ENCODE data around the gene FXYD1.
"Not testable (repeated sequence)": the region's sequence is repeated elsewhere in the genome, so short reads cannot be mapped to it uniquely, and the experiment has no call there.

FXYD1 gene

DNA sequence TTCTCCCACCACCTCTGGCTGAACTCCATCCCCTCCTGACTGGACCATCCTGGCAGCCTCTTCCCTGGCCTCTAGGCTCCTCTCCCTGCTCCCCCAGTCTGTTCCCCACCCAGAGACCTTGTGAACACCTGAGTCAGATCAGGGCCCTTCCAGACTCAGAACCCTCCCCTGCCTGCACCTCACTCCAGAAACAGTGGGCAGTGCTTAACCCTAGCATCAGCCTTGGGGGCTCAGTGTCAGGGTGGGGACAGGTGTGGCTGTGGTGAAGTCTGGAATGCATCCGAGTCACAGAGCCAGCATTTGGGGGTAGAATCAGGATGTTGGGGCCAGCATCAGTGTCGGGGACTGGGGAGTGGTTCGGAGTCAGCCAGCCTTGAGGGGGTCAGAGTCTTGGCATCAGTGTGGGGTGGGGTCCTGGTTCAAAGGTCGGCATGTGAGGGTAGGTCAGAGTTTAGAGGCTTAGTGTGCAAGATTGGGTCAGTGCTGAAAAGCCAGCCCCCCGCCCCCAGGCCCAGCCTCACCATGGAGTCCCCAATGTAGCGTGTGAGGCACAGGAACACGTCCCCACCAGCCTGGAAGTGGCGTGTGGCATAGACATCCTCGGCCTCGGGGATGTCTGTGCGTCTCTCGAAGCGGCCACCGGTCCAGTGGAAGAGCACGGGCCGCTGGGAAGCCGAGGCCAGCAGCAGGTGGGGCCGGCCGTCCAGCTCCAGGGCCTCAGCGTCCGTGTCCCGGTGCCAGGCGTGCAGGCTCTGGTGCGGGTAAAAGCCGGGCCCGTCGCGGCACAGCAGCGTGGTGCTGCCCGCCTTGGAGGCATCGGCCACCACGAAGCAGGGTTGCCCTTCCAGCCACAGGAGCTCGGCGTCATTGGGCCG, 12.6 kb upstream of the FXYD1 start:
- no peak for DNase-seq

DNA sequence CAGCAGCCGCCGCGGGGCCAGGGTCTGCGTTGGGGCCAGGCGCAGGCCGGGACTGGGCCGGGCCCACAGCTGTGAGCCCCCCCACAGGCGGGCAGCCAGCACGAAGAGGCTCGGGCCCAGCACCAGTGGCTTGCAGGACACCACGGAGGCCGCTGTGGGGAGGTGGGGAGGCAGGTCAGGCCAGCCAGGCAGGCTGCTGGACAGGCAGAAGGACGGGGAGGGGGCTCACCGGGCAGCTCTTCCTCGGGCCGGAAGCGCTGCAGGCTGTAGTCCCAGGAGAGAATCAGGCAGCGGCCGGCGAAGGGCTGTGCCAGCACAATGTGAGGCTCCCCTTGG, 12.0 kb upstream of the FXYD1 start:
- no peak for DNase-seq

DNA sequence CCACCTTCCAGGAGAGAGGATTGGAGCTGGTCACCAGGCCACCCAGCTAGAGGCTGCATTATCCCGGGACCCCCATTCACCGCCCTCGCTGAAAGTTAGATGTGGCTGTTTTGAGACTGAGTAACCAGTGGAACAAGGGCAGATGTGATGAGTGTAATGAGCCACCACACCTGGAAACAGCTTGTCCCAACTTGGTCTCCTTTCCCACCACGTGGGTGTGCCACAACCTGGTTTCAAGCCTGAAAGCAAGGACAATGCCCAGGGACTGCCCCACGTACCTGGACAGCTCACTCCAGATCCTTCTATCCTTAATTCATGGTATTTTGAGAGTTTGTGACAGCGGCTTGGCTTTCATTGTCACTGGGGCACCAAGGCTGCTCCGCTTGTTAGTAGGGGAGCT, 10.8 kb upstream of the FXYD1 start:
- no peak for DNase-seq

DNA sequence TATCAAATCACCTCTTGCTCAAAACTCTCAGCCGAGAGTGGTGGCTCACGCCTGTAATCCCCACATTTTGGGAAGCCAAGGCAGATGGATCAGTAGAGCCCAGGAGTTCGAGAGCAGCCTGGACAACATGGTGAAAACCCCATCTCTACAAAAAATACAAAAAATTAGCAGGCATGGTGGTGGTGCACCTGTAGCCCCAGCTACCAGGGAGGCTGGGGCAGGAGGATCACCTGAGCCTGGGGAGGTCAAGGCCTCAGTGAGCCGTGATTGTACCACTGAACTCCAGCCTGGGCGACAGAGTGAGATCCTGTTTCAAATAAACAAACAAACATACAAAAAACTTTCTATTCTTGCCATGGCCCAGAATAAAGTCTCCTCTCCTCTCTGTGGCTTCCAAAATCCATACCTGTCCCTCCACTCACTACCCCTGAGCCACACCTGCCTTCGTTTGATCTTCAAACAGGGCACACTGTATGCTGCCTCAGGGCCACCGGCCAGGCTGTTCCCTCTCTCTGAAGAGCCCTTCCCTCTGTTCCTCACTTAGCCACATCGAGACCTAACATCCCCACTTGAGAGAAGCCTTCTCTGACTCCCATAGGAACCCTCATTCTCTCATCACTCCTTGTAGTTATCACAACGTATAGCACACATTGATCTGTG, 10.1 kb upstream of the FXYD1 start:
- DNase-seq = no peak

DNA sequence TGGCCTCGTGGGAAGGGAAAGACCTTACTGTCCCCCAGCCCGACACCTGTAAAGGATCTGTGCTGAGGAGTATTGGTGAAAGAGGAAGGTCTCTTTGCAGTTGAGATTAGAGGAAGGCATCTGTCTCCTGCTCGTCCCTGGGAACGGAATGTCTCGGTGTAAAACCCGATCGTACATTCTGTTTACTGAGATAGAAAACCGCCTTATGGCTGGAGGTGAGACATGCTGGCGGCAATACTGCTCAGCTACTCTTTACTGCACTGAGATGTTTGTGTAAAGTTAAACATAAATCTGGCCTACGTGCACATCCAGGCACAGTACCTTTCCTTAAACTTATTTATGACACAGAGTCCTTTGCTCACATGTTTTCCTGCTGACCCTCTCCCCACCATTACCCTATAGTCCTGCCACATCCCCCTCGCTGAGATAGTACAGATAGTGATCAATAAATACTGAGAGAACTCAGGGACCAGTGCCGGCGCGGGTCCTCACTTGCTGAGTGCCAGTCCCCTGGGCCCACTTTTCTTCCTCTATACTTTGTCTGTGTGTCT, 8.8 kb upstream of the FXYD1 start:
- DNase-seq = not testable (repeated sequence)

DNA sequence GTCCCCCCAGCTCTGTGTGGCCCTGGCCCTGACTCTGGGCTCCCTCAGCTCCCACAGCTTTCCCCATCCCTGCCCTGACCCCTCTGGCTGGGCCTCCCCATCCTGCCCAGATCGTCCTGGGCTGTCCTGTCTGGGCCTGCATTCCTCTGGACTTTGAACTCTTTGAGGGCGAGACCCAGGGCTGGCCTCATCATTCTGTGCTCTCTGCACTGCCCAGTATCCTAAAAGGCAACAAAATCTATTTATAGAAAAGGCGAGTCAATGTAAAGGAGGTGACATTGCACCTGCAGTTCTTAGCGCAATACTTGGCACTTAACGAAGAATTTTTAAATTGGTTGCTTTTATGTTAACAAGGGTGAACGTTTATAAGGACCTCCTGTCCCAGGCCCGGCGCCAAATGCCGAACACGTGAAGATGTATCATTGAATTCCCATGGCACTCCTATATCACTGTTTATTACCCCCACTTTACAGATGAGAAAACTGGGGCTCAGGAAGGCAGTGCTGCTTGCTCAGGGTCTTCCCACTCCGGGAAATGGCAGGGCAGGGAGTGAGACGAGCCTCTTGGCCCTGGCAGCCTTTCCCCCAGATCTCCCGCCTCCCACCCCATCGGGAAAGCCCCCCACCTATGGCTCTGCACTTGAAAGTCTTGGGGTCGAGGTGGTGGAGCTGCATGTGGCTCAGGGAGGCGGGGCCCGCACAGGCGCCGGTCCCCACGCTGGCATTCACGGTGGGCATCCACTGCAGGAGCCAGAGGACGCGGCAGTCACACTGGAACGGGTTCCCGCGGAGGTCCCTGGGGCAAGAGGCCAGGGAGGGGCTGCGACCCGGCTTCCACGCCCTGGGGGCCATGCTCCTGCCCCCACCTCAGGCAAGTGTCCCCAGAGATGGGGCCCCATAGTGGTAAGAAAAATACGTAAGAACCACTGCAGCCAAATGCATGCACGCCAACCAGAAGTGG, 7.6 kb upstream of the FXYD1 start:
- DNase-seq = no peak

DNA sequence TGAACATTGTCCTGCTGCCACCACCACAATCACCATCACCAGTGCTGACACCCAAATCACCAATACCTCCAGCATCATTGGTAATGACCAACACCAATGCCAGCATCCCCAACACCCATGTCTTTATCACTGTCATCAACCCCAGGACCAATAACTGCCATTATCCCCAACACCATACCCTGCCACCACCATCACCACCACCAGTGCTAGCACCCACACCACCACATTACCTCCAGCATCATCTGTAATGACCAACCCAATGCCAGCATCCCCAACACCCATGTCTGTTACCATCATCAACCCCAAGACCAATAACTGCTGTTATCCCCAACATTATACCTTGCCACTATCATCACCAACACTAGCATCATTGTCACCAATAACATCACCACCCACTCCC, 6.4 kb upstream of the FXYD1 start:
- no peak for DNase-seq

DNA sequence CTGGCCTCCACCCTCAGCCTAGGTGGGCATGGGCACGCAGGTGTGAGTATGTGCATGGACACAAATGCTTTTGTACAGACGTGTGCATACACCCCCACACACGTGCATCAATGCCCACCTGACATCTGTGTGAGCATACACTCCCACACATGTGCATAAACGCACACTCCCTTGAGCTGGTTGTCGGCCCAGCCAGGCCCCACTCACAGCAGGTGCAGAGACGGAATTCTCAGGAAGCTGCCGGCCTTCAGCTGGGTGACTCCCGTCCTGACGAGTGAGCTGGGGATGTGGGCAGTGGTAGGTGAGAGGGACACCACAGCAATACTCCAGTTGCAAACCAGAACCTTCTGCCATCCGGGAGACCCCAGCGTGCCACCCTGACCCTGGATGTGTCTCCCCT, 4.8 kb upstream of the FXYD1 start:
- DNase-seq = no peak

DNA sequence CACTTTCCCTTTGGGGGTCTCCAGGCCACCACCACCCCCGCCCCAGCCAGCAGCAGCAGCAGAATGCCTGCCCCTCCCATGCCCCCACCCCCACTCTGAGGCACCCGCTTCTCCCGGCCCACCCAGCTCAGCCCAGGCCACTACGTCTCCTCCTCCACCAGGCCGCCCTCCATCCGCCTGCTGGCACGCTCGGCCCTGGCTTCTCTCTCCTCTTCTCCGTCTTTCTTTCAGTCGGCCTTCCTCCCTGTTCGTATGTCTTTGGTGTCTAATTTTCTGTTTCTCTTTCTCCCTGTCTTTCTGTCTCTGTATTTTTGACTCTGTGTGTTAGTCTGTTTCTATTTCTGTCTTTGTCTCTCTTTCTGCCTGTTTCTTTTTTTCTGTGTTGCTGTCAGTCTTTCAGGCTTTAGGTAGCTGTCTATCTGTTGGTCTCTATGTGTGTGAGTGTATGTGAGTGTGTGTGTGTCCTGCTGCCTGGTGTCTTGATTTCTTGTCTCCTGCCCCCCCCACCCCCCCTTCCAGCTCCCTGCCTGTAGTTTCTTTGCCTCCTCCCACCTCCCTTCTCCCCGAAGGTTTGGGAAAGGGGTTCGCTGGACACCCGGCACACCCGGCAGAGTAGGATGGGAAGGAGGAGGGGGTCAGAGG, 3.9 kb upstream of the FXYD1 start, which contains the start of gene LGI4:
LGI4 (minus strand) TSS at position 459 of the 642 bp plus-strand sequence; CDS start at position 80, 379 bp downstream.
- no peak for DNase-seq

DNA sequence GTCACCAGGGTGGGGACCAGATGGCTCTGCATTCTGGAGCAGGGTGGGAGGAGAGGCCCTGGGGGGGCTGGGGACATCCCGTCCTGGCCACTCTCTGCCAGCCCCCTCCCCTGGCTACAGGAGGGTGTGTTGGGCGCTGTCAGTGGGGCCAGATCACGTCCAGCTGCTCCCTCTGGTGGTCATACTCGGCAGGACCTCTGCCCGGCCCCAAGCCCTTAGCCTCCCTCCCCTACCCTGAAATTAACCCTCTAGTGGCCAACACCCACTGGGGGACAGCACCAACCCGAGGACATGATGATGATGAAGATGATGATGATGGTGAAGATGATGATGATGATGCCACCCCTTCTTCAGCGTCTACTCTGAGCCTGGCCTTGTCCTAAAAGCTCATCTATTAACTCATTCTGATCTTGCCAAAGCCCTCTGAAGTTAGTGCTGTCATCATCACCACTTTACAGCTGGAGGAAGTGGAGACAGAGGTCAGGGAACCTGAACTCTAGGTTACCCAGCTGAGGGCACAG, 3.2 kb upstream of the FXYD1 start:
- no peak for DNase-seq

DNA sequence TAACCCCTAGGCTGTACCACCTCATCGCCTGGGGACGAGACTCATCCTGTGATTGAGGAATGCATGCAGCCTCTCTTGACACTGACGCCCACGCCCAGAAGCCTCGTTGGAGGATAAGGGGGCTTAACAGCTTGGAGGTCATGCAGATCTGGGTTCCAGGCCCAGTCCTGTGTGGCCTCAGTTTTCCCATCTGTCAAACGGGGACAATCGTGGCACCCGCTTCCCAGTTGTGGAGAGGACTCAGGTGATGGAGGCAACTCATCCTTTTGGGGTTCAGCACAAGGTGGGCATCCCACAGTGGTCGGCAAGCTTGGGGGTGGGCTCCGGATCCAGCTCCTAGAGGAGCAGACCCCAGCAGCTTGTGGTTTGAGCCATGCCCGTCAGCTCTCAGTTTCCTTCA, 2.4 kb upstream of the FXYD1 start:
- no peak for DNase-seq

DNA sequence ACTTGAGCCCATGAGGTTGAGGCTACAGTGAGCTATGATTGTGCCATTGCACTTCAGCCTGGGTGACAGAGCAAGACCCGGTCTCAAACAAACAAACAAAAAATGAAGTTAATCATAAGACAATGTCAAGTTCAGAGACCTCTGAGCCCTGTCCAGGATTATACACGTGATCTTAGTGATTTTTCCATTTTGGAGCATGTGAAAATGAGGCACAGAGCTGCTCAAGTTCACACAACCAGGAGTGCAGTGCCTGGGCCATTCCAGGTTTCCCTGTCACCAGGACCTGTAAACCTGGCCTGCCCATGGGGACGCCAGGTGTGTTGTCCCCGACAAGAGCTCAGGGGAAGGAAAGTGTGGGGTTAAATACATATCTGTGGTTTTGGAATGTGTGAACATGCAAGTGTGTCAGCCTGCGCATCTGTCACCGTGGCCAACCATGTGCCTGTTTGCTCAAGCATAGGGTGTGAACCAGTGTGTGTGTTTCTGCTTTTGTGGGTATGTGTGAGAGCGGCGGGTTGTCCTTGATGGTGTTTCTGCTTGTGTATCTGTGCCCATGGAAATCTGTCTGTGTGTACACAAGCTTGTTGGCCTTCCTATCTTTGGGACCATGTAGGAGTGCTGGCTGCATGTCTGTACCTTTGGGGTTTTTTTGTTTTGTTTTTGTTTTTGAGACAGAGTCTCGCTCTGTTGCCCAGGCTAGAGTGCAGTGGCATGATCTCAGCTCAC, 1.5 kb upstream of the FXYD1 start:
- DNase-seq = no peak

DNA sequence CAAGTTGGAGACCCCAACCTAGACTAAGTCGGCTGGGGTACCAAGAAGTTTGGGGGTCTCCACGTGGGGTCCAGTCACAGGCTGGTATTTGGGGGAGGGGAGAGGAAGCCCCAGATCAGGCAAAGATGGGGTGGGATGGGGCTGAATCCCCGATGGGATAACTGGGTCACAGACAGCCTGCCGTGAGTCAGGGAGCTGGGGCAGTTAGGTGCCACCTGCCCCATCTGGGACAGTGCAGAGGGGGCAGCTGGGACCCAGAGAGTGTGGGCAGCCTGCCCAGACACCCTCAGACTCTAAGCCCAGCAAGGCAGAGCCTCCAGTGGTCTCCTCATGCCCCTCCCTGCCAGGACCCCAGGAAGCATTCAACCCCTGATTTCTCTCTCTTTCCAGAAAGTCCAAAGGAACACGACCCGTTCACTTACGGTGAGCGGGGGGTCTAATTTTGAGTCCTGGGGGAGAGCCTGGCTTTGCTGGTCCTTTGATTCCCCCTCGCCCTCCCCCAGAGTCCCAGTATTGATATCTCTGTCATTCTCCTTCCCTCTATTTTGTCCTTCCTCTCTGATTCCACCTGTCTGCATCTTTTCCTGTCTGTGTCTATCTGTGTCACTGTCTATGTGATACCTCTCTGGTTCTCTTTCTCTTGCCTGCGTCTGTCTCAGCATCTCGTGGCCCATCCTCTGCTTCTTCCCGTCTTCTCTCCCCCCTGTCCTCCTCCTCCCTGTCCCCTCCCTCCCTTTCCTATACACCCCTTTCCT, 1.8 kb downstream of the FXYD1 start:
- no peak for DNase-seq

DNA sequence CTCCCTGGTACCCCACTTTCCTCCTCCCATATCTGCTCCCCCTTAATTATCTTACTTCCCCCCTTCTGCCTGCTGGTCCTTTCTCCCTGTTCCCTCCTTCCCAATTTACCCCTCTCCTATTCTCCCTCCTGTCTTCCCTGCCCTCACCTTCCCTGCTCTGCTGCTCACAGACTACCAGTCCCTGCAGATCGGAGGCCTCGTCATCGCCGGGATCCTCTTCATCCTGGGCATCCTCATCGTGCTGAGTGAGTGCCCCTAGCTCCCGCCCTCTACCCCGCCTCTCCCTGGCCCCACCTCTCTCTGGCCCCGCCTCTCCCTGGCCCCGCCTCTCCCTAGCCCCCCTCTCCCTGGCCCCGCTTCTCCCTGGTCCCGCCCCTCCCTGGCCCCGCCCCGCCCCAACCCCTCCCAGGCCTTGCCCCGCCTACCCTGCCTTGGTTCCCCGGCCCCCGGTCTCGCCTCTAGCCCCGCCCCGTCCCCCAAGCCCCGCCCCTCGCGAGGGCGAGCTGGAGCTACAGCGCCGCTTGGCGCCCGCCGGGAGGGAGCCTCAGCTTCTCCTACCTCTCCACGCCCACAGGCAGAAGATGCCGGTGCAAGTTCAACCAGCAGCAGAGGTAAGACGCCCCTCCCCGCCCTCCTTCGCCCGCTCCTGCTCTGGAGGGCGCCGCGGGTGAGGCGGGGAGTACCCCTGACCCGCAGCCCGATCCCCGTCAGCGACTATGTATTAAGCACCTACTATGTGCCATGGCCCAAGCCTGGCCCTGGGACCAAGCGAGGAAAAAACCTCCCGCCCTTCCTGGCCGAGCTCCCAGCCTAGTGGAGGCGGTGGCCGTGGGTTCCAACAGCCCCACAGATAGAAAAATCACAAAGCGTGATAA, 2.6 kb downstream of the FXYD1 start:
- peak; percentile 10 for DNase-seq

DNA sequence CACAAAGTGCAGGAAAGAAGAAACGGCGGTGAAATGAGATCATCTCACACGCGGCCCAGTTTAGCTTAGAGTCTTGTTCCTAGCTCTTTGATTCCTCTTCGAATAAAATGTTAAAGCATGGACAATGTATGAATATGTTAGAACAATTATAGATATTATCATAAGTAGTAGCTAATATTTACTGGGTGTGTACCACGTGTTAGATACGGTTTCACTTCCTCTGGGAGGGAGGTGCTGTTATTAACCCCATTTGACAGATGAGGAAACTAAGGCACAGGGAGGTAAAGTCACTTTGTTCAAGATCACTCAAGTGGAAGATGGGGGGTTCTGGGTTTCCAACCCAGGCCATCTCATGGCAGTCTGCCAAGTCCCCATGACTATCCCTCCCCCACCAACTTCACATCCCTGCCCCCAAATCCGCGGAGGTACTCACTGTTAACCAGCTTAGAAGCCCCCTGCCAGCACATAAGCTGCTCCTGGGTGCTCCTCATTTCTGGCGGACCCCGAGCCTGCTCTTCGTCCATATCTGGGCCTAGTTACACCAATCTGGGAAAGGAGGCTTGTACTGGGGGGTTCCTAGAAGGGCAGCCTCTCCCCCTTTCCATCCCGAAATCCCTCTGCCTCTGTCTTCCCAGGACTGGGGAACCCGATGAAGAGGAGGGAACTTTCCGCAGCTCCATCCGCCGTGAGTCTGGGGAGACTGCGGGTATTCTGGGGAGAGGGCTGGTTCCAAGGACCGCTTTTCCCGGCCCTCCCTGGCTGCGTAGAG, 3.4 kb downstream of the FXYD1 start:
- no peak for DNase-seq

DNA sequence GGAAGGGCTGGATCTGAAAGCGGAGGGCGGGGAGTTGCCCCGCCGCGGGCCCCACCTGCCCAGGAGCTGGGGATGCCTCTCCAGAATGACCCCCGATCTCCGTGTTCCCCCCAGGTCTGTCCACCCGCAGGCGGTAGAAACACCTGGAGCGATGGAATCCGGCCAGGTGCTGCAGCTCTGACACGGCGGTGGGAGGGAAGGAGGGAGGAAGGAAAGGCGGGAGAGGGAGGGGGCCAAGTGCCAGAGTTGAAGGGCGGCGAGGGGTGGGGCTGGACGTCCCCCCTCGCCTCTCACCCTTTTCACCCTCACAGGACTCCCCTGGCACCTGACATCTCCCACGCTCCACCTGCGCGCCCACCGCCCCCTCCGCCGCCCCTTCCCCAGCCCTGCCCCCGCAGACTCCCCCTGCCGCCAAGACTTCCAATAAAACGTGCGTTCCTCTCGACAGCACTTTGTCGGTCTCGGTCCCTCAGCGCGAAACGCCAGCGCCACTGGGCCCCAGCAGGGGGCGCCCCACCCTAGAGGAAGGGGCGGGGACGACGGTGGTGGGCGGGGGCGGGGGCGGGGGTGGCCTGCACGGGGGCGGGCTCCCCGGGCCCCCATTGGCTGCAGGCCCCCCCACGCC, 4.1 kb downstream of the FXYD1 start:
- DNase-seq = no peak

DNA sequence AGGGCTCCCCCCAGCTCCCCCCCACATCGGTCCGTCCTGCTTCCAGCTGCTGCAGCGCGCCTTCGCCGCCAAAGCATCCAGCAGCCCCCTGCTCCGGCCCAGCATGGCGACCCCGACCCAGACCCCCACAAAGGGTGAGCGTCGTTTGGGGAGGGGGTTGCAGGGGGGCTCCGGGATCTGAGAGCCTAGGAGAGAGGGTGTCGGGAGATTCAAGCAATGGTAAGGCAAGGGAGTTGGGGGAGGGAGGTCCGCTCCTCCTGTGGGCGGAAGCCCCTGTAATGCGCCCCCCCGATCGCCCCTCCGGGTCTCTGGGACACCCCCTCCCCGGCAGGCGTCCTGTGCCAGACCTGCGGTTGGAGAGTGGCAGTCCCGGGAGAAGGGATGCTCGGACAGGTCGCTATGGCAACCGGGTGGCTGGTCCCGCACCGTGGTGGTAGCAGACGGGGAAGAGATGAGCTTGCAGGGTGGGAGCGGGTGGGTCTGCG, 4.6 kb downstream of the FXYD1 start, which contains the start of gene FXYD7:
FXYD7 (plus strand) TSS at position 25 of the 485 bp plus-strand sequence; CDS start at position 104, 79 bp downstream.
- no peak for DNase-seq

DNA sequence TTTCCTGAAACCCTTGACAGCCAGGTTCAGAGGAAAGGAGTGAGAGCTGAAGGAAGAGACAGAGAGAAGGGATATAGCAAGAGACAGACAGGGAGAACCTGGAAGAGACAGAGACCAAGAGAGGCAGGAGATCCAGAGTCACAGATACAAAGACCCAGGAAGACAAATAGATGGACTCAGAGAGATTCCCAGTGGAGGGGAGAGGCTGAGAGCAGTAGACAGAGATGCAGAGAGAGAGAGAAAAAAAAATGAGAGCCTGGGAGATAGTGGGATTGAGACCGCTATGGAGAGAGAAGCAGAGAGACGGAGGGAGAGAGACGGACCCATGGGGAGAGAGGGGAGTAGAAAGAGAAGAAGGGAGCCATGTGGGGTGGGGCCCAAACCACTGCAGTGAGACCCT, 5.2 kb downstream of the FXYD1 start:
- DNase-seq = no peak

Data from KG1 (cell line).